HG02798 (cell line): ENCODE data around the gene GFAP.
"Not testable (repeated sequence)": the region's sequence is repeated elsewhere in the genome, so short reads cannot be mapped to it uniquely, and the experiment has no call there.

ENCODE experiments used
- ATAC-seq: cut with Tn5 transposase; IDR thresholded peaks from one replicate; pipeline ENCODE4 v1.9.1; 2021; ENCODE audit warnings: mild to moderate bottlenecking; ENCODE audit not compliant: unreplicated experiment, poor library complexity

GFAP gene

DNA sequence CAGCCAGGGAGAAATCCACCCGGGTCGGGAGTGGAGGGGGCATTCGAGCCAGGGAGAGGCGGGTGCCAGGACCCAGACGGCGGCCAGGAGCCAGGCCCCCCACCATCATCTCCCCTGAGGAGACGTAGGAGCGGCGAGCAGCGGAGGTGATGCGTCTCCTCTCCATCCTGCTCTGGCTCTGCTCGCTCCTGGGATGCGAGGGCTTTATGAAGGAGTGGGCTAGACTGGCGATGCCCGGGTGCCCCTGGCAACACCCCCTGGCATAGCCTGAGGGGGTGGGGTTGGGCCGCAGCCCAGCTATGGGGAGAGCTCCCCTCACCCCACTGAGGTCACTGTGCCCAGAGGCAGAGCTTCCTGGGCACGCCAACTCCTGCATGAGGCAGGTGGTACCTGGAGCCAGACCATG lies at the start of gene GFAP:
Gene GFAP, minus strand, starts transcription at position 180 of the 406 bp plus-strand sequence. Its CDS starts 14 bp downstream, at position 166.
- no peak for ATAC-seq

DNA sequence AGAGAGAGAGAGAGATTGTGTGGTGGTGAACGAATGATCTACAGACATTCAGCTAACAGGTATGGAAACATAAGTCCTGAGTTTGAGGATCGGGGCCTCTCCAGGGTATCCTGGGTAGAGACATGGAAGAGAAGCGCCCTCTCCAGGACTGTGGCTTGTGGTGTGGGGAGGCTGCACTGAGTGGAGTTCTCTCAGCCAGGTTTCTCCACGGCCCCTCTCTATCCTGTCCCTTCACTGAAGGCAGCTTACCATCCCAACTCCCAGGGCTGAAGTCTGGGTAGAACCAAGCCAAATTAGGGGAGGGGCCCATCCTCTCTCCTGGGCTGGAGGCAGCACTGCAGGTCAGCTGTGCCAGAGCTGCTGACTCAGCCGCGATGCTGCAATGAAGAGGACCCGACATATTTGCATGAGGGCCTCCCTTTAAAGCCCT lies 46.6 kb upstream of the GFAP start:
- ATAC-seq, result no peak

DNA sequence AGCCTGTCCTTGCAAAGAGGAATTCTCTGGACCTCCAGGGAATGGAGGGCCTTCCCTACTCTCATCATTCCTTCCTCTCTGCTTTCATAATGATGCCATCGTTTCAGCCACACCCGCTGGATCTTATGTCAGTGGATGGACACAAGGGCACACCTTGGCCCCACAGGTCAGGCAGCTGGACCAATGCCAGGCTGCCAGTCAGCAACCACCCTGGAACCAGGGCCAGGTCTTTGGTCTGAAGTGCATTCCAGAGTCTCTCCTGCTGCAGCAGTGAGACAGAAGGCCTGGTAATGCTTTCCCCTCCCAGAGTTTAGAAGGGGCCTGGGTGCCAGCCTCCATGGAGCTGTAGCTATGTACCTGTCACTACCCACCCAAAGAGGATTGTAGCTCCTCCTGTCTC lies 45.4 kb upstream of the GFAP start:
- no peak for ATAC-seq

DNA sequence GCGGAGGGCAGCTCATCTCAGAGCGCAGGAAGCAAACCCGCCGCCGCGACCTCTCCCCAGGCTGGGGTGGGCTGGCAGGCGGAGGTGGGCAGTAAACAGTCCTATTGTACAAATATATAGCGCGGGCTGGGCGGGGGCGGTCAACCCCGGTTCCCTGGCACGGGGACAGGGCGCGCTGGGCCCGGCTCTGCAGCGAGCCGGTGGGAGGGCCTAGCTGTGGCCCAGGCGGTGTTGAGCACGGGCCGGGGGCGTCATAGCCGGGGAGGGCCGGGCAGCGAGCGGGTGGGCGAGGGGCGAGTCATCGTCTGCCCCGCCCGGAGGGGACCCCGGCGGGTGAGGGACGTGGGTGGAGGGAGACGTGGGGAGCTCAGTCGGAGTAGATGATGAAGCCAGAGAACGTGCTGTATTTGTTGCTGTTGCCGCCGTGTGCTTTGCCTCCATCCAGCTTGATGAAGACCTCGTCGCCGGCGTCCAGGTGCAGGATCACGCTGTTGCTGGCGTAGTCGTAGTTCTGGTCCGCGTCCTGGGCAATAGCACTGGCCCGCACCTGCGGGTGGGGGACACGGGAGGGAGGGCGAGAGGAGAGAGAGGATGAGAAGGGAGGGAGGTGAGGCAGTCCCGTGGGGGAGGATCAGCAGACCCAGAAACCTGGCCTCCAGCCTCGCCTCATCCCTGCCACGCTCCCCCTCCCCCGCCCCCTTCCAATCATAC lies 44.7 kb upstream of the GFAP start:
- ATAC-seq, result no peak

DNA sequence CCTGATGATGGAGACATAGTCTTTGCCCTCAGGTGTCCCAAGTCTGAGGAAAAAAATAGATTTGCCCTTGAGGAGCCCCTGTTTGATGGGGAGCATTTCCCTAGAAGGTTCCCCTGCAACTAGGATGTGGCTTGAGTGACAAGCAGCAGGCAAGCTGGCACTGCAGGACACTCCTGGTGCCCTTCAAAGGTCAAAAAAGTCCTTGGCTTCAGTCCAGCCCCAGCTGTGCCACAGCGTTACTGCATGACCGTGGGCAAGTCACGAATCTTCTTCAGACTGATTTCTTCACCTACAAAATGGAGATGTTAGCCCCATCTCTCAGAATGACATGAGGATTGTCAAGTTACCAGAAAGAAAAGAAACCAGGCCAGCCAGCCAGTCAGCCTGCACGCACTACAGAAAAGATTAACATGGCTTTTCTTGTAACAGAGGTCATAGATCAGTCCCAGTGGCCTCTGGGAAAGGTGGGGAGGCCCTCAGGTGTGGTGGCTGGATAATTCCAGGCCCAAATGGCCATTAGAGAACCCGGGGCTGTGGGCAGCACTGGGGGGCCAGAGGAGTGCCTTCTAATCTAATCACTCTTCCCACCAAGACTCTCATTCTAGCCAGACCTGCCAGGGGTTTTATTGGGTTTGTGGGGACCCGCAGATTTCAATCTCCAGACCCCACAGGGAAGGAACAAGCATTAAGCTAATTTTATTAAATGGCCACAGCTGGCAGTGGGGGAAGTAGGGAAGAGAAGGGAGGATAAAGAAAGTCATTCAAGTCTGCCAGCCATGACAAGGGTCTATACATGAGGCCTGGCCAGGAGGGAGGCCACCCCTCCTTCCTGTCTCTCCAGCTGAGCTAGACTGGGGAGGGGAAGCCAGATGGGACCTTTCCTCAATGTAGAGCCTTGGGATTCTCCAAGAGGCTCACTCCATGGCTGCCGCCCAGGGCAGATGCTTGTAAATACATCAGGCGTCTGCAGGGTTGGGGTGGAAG lies 42.0 kb upstream of the GFAP start:
- no peak for ATAC-seq

DNA sequence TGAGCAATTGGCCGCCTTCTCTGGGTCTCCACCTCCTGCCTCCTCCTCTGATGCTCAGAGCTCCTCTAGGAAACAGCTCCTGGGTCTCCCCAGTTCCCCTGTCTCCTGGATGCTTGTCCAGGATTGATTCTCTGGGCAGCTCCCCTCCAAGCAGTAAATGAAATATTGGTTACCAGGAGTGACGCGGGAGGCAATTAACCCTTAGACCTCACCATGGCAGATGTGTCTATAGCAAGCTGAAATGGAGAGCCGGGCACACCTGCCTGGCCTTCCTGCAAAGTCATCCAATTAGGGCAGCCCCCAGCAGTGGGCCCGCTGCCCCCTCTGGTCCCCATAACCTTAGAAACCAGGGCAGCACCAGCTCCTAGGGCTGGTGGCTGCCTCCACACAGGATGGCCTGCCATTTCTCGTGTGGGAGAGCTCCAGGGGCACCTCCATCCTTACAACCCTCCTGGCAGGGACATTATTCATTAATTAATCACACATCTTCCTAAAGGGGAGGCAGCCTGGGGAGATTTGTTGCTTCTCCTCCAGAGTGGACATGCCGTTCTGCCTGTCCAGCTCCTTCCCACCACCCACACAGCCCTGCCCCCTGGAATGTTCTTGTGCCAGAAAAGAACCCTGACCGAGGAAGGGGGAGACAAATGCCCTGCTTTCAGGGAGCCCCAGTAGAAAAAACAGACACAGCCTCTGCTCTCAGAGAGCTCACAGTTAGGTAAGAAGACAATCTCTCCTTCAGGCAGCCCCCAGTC lies 40.5 kb upstream of the GFAP start:
- no peak for ATAC-seq

DNA sequence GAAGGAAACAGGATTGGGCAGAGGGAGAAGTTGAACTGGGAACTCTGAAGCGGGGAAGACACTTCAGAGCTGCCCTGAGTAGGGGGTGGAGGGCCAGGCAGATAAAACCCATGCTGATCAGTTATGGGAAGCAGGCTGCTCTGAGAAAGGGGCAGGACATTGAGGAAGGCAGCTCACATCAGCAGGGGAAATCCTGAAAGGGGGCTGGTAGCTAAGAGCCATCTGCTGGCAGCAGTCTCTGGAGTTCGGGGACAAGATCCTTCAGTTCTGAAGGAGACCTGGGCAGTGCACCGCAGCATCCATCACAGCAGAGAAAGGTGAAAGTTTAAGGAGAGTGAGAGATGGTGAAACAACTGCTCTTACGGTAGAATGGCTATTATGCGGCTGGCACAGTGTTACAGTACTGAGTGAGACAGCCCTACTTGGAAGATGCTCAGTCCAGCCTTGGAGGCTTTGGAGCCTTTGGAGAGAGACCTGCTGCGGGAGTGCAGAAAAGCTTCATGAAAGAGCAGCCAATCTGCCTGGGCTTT lies 37.7 kb upstream of the GFAP start:
- no peak for ATAC-seq

DNA sequence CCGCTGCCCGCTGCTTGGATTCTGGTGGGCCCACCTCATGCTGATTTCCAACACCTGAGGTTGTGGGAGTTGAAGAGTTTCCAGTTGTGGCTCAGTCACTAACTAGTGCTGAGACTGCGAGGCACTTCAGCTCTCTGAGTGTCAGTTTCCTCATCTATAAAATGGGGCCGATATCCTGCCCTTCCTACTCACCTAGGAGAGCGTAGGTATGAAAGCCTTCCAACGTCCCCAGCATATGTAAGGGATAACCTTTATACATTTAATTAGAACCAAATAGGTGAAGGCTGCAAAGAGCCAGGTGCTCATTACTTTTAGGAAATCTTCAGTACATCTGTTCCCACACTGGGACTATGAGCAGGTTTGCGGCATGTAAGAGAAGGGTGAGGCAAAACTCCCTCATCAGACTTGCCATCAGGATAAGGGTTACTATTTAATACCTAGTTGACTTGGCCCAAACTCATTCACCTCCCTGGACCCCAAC lies 33.1 kb upstream of the GFAP start:
- ATAC-seq, result no peak

DNA sequence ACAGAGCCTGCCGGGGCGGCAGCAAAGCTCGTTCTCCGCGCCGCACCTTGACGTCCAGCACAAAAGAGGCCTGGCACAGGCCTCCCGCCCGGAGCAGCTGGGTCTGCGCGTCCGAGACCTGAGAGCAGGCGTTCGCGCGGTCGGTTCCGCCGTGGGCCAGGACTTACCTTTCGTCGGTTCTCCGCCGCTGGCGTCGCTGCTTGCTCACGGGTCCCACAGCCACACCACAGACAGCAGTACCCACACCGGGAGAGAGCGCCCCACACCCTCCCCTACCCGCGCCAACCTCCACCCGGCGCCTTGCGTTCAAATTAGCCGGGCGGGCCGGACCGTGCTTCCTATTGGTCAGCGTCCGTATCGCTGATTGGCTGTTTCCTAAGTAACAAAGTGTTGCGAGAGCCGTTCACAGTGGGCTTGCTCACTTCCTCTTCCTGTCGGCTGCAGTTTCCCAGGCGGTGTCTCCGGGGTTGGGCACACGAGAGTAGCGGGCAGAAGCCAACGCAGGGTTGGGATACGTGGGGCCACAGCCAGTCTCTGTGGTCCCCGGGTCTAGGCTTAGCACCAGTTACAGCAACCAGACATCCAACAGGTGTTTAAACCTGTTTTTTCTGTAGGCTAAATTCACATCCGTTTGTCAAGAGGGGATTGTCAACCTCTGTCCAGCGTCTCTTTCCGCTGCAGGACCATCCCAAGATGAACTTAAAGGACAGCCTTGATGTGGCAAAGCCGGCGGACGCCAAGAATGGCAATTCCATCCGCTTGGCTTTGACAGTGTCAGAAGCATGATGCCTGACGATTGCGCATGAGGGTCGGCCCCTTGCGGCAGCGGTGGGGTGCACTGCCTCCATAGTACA lies 32.4 kb upstream of the GFAP start, which contains the start of gene KIF18B:
Gene KIF18B, minus strand, starts transcription at position 313 of the 854 bp plus-strand sequence. CDS start 11,429 bp downstream, outside the sequence.
- ATAC-seq, result peak; percentile 96

DNA sequence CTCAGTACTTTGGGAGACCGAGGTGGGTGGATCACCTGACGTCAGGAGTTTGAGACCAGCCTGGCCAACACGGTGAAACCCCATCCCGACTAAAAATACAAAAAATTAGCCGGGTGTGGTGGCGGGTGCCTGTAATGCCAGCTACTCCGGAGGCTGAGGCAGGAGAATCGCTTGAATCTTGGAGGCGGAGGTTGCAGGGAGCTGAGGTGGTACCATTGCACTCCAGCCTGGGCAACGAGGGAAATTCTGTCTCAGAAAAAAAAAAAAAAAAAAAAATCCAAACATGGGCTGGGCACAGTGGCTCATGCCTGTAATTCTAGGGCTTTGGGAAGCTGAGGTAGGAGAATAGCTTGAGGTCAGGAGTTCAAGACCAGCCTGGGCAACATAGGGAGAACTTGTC lies 30.4 kb upstream of the GFAP start:
- not testable (repeated sequence) for ATAC-seq

DNA sequence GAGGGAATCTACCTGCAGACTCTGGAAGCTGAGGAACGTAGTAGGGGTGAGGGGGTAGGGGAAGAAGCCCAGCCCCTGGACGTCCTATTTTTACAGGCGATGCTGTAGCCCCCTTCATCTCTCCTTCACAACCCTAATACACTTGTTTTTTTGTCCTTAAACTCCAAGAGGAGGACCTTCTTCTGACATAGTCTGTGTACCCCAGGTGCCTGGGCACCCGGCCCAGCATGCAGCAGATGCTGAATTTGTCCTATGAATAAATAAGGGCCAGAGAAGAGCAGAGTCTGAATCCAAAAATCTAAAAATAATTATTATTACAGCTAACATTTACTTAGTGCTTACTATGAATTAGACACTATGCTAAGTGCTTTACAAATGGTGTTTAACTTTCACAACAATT lies 27.2 kb upstream of the GFAP start:
- ATAC-seq, result no peak

DNA sequence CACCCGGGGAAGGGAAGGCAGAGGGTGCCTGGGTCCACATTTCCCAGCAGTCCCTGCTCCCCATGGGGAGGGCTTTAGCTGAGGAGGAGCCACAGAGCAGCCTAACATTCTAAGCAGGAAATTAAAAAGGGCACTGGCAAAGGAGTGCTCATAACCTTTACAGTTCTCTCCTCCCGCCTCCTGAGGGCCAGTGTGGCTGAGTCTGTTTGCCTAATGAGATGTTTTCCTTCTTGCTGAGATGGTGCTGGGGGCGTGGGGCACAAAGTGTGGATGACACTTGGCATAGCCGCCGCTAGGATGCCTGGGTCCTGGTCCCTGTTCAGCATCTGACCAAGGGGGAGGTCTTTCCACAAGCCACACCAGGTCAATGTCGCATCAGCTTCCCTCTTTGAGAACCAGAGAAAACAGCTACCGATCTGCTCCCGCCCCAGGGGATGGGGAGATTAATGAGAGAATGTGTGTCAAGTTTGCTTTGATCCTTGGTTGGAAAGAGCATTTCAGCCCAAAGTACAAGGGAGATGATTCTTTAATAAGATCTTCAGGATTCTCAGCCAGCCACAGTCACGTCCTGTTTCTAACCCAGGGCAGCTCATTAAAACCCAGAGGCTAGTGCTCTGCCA lies 26.5 kb upstream of the GFAP start:
- ATAC-seq, result no peak

DNA sequence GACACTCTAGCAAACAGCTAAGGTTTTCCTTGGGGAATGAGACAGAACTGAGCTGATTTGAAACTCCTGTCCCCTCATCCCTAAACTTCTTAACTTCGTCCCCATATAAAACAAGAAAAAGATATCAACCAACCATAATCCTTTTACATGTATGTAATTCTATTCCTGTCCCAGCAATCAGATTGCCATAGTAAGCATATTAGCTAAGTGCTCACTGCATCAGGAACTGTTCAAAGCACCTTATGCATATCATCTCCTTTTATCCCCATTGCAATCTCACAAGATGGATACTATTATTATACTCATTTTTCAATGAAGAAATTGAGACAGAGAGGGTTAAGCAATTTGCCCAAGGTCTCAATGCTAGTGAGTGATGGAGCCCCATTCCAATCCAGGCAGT lies 25.5 kb upstream of the GFAP start:
- no peak for ATAC-seq

DNA sequence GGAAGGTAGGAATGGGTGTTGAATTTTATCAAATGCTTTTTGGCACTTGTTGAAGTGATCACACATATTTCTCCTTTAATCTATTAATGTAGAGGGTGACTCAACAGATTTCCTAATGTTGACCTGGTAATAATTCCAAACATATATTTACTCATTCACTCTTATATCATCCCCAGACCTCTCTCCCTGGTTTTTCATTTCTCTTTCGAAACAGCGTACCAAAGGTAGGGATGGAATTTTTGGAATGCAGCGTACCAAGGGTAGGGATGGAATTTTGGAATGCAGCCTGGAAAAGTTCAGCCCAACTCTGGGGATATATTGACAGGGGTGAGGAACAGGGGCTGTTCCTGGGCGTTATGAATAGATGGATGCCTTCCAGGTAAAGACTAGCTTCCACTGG lies 25.0 kb upstream of the GFAP start:
- ATAC-seq, result no peak

DNA sequence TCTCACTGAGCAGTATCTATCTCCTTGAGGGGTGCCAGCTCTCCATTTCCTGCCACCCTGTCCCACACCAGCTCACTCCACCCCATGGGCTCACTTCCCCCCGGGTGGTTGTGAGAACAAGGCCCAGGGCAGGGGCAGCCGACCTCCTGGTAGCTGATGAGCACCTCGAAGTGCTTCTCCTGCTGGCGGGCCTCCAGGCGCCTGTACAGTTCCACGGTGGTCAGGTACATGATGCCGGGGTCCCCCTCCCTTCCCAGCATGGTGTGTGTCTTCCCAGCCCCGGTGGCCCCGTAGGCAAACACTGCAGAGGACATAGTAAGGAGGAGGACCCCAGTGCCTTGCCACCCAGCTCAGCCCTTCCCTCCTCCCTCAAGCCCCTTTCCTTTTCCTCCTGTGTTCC lies 19.8 kb upstream of the GFAP start:
- no peak for ATAC-seq

DNA sequence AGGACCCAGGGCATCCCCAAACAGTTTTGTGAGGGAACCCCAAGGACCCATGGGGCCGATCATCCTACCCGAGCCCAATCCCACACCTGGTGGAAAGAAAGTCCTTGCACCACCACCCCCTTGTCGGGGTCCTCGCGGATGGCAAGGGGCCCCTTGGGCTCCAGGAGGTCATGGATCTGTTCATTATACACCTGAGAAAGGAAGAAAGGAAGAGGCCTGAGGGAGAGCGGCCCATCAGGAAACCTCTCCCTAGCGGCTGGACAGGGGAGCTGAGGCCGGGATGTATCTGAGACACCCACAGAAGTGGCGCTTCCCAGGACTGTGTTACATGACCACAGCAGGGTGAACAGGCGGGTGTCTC lies 19.4 kb upstream of the GFAP start:
- ATAC-seq, result no peak

DNA sequence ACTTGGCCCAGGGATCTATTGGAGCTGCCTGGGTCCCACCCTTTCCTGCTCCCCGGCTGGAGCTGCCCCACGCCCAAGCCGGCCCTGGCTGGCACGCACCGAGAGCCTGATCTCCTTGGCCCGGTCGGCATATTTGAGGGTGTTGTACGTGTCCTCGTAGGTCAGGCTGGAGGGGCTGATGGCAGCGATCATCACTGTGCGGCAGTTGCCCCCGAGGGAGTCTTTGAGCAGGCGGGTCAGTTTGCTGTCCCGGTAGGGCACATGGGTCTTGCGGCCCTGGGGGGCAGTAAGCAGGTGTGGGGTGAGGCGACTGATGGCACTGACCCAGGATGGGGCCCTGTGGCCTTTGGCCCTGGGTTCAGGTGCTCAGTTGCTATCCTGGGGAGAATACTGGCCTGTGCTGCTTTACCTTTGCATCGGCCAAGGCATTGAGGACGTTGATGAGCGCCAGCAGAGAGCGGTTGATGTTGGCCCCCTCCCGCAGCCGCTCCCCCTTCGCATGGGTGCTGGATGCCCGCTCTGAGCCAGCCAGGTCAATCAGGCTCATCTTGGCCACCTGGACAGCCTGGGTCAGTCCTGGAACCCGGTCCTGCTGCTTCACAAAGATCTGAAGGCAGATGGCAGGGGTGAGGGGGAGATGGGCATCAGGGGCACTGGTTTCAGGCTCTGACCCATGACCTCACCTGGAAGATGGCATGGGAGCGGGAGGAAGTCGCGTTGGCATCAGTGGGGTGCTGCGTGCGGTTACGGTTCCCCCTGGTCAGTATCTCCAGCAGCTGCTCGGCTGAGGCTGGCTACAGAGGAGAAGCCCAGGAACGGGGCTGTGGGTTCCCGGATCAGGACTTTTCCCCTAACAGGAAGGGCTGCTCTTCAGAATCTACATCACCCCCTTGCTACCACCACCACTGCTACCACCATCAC lies 18.8 kb upstream of the GFAP start:
- ATAC-seq, result no peak

DNA sequence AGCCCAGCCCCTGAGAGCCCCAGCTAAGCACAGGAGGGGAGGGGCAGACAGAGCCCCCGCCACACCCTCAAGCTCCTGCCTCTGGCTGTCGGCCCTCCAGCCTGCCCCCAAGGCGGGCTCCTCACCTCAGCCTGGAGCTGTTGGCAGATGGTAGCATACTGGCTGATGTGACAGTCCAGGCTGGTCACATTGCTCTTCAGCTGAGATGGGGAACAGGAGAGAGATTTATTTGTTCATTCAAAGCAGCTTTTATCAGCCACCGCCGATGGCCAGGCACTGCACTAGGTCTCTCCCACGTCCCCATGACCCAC lies 17.4 kb upstream of the GFAP start:
- ATAC-seq, result no peak
